DOHH2 (cell line): ENCODE measurements around the gene HS6ST1.

ENCODE experiments used
- H3F3A ChIP-seq: fragments of 200-600 bp; sonication (generic), shearing (Covaris generic); 2 replicates; pipeline ENCODE4 v1.6.0; 2016; ENCODE audit warnings: antibody characterized with exemption, mild to moderate bottlenecking; ENCODE audit not compliant: control insufficient read depth, insufficient read depth
- H3K27ac ChIP-seq: fragments of 200-600 bp; sonication (generic); 2 replicates; pipeline ENCODE4 v1.5.1; 2014; ENCODE audit warnings: low read depth, mild to moderate bottlenecking, low read length, moderate library complexity
- H3K27me3 ChIP-seq: fragments of 200-600 bp; sonication (generic); 2 replicates; pipeline ENCODE4 v1.6.1; 2014; ENCODE audit warnings: mild to moderate bottlenecking, low read length, mixed read lengths; ENCODE audit not compliant: control insufficient read depth
- H3K36me3 ChIP-seq: fragments of 200-600 bp; sonication (generic); 2 replicates; pipeline ENCODE4 v1.6.1; 2014; ENCODE audit warnings: mild to moderate bottlenecking, low read length, moderate library complexity, mixed read lengths; ENCODE audit not compliant: control insufficient read depth
- H3K4me1 ChIP-seq: fragments of 200-600 bp; sonication (generic); 2 replicates; pipeline ENCODE4 v1.6.1; 2014; ENCODE audit warnings: mild to moderate bottlenecking, low read length, mixed read lengths; ENCODE audit not compliant: control insufficient read depth
- H3K4me2 ChIP-seq: fragments of 200-600 bp; sonication (generic); 2 replicates; pipeline ENCODE4 v1.6.0; 2014; ENCODE audit warnings: mild to moderate bottlenecking, low read length, moderate library complexity
- H3K4me3 ChIP-seq: fragments of 200-600 bp; sonication (generic); 2 replicates; pipeline ENCODE4 v1.5.1; 2014; ENCODE audit warnings: mild to moderate bottlenecking, low read length, mixed read lengths
- H3K79me2 ChIP-seq: fragments of 200-600 bp; sonication (generic); 2 replicates; pipeline ENCODE4 v1.6.1; 2014; ENCODE audit warnings: mild to moderate bottlenecking, low read length, mixed read lengths; ENCODE audit not compliant: control insufficient read depth
- H3K9me2 ChIP-seq: fragments of 200-600 bp; sonication (generic); replicated peaks from 2 replicates; pipeline ENCODE4 v1.6.1; 2014; ENCODE audit warnings: mild to moderate bottlenecking, low read length, mixed read lengths; ENCODE audit not compliant: control insufficient read depth
- H3K9me3 ChIP-seq: fragments of 200-600 bp; sonication (generic); 2 replicates; pipeline ENCODE4 v1.6.1; 2014; ENCODE audit warnings: antibody characterized with exemption, low read length, mixed read lengths; ENCODE audit not compliant: control insufficient read depth, insufficient read depth
- H4K20me1 ChIP-seq: fragments of 200-600 bp; sonication (generic); 2 replicates; pipeline ENCODE4 v1.6.0; 2014; ENCODE audit warnings: low read depth, mild to moderate bottlenecking, antibody characterized with exemption, low read length, moderate library complexity; ENCODE audit not compliant: control insufficient read depth, insufficient read depth
- CTCF ChIP-seq: fragments of 200-600 bp; sonication (generic); IDR thresholded peaks from one replicate; pipeline ENCODE4 v1.5.1; 2014; ENCODE audit warnings: antibody characterized with exemption, mild to moderate bottlenecking, low read depth, low read length; ENCODE audit not compliant: poor library complexity, severe bottlenecking
- EZH2phosphoT487 ChIP-seq: fragments of 200-600 bp; sonication (generic); IDR thresholded peaks from 2 replicates; pipeline ENCODE4 v1.6.1; 2017; ENCODE audit warnings: borderline replicate concordance, mild to moderate bottlenecking, antibody characterized with exemption, low read length, moderate library complexity, mixed read lengths

HS6ST1 gene

DNA sequence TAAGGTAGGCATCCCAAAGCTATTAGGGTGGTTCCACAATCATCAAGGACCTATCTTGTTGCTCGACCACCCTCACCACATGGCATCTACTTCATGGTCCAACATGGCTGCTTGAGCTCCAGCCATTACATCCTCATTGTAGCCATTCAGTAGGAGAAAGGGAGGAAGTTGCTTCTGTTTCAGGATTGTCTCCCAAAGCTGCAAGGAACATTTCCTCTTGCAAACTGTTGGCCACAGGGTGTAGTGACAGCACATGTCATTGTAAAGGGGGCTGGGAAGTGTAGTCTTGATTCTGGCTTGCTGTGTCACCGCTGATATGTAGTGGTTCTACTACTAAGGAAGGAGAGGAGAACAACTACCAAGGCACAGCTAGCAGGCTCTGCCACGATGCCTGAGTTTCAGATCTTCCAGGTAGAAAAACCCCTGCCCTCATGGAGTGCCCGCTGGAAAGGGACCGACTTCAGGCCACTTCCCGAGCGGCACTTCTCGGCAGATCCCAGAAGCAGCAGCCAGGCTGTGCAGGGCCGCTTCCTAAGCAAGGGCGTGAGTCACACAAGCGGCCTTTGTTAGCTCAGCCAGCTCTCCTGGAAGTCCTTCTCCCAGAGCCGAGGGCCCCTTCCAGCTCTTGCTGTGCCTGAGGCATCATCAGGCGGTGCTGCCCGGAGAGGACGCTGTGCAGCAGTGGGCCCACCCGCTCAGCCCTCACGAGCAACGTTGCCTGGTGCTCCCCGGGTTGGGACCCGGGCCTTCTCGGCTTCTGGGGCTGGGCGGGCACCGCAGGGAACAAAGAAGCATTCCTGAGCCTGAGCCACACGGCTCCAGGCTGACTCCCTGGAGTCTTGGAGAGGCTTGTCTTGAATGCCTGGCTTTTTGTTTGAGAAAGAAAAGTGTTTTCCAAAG is 58.2 kb downstream of the HS6ST1 start:
- no peaks in the 10 kb centered on the region for H3K79me2 ChIP-seq
- H3K9me2 ChIP-seq = no peaks in the 10 kb centered on the region
- H3K27me3 ChIP-seq = peaks cover 5% of the 10 kb centered on the region; the same call in 1 of the 2 replicates
- TF ChIP-seq EZH2phosphoT487 (no peak), CTCF (no peak)
- H4K20me1 ChIP-seq = no peaks in the 10 kb centered on the region
- no peak overlapping the region for H3K4me2 ChIP-seq
- no peaks in the 10 kb centered on the region for H3K4me1 ChIP-seq
- no peak overlapping the region for H3K27ac ChIP-seq
- H3K36me3 ChIP-seq = no peaks in the 10 kb centered on the region
- H3K9me3 ChIP-seq = no peaks in the 10 kb centered on the region
- H3F3A ChIP-seq = no peaks in the 10 kb centered on the region
- no peak overlapping the region for H3K4me3 ChIP-seq

GRCh38 chr2:128259585-128259984 is 59.1 kb downstream of the HS6ST1 start:
- Histone ChIP-seq H3K36me3 (no peaks in the 10 kb centered on the region), H4K20me1 (no peaks in the 10 kb centered on the region), H3K4me1 (no peaks in the 10 kb centered on the region), H3K27me3 (peaks cover 5% of the 10 kb centered on the region; the same call in 1 of the 2 replicates), H3K27ac (no peak overlapping the region), H3F3A (no peaks in the 10 kb centered on the region), H3K4me3 (no peak overlapping the region), H3K79me2 (no peaks in the 10 kb centered on the region), H3K9me3 (no peaks in the 10 kb centered on the region), H3K9me2 (no peaks in the 10 kb centered on the region), H3K4me2 (no peak overlapping the region)
- no peak for TF ChIP-seq CTCF
- no peak for TF ChIP-seq EZH2phosphoT487

DNA sequence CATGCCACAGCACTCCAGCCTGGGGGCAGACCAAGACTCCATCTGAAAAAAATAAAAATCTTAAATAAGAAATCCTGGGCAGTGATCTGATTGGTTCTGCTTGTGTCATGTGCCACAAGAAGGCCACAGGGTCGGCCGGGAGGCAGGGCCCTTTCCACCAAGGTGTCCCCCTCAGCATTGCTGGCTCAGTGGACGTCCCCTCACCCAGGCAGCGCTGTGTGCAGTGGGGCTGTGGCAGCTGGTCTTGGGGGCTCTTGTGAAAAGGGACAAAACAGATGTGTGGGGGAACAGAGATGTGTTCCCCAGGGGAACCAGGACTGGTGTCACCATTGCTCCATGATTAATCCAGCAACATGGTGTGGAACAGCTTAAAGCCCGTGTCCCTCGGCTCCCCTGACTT is 60.5 kb downstream of the HS6ST1 start:
- Histone ChIP-seq H3K4me1 (no peaks in the 10 kb centered on the region), H3K4me2 (no peak overlapping the region), H3F3A (no peaks in the 10 kb centered on the region), H3K27me3 (peaks cover 5% of the 10 kb centered on the region; the same call in 1 of the 2 replicates), H3K27ac (no peak overlapping the region), H3K9me3 (no peaks in the 10 kb centered on the region), H3K36me3 (no peaks in the 10 kb centered on the region), H4K20me1 (no peaks in the 10 kb centered on the region), H3K79me2 (no peaks in the 10 kb centered on the region), H3K4me3 (no peak overlapping the region), H3K9me2 (no peaks in the 10 kb centered on the region)
- no peak for TF ChIP-seq EZH2phosphoT487
- TF ChIP-seq CTCF = no peak
